Vagina (tissue), 2 donors: Measurements from ENCODE around the gene A1CF.

ENCODE experiments used
- CTCF ChIP-seq, 3 experiments: fragments of 450-650 bp in 2 of 3; fragments of 200-600 bp in 1 of 3; sonication (generic) in 1 of 3; IDR thresholded peaks; one replicate each; pipeline ENCODE4 v1.5.1; 2017 to 2019; ENCODE audit warnings: antibody characterized with exemption in 3 of 3, mild to moderate bottlenecking in 2 of 3, moderate library complexity in 2 of 3
- POLR2A ChIP-seq, 2 donors: fragments of 450-650 bp; IDR thresholded peaks; one replicate each; pipeline ENCODE4 v1.6.1; 2017; ENCODE audit warnings: antibody characterized with exemption in 2 of 2, mild to moderate bottlenecking in 2 of 2, moderate library complexity in 2 of 2
- POLR2AphosphoS5 ChIP-seq, 2 donors: sonication (generic); formaldehyde crosslinking; IDR thresholded peaks; one replicate each; pipeline ENCODE4 v1.9.0; 2017; ENCODE audit warnings: antibody characterized with exemption in 2 of 2, mild to moderate bottlenecking in 2 of 2, low read depth in 1 of 2; ENCODE audit not compliant: insufficient read depth in 1 of 2

DNA sequence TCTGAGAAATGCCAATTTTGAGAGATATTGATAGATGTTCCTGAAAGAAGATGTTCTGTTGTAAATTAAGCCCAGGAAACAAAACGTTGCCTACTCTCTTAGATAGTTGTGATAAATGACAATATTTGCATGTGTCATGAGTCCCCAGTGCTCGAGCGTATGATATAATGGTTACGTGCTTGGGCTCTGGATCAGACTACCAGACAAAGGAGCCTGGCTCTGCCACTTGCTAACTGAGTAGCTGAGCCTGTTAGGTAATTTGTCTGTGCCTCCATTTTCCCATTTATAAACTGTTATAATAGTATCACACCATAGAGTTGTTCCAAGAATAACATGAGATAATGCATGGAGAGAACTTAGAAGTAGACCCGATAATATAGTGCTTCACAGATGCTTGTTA, 1.8 kb downstream of the A1CF start:
- TF ChIP-seq CTCF (IDR thresholded peaks at IDR 0.05) (no peak), POLR2A (IDR thresholded peaks at IDR 0.05) (no peak), POLR2AphosphoS5 (IDR thresholded peaks at IDR 0.05; ENCODE audit: insufficient read depth in 1 of 2, low read depth in 1 of 2) (no peak)
